ENCODE results near the gene YWHAE. TPM values are rescaled to one million over a fixed set of nuclear protein-coding genes. Genes with fewer than 3 reads are reported as not detected.

The YWHAE gene
- total and polyA plus RNA-seq, 2 of the 4 experiments (the other 2 are of a cell fraction), result 358 to 774 TPM

- no peaks in the 10 kb centered on the region for H3K27me3 ChIP-seq (ENCODE audit: control insufficient read depth, insufficient read depth, low read length)
- H2BK20ac ChIP-seq (ENCODE audit: low read depth, low read length), result no peak overlapping the region
- no peak overlapping the region for H2AFZ ChIP-seq (replicated peaks; ENCODE audit: low read length, poor library complexity)
- no peaks in the 10 kb centered on the region for H3K9me3 ChIP-seq (ENCODE audit: control insufficient read depth, insufficient read depth, low read length)
- no TSS peak for BruUV-seq (replicated peaks)
- no peak overlapping the region for H3K4me2 ChIP-seq (ENCODE audit: low read depth, low read length)
- no peak overlapping the region for H2AK5ac ChIP-seq (ENCODE audit: low read depth, low read length)
- H3K9ac ChIP-seq (ENCODE audit: low read depth, low read length), result no peak overlapping the region
- WGBS, 2 experiments (ENCODE audit: extremely low coverage in 2 of 2, insufficient read length in 1 of 2), result 88% methylated on average over 4 of the region's 11 CpGs; no CpG with 5 or more reads in 1 of the 2 experiments
- no peak overlapping the region for H2BK15ac ChIP-seq (ENCODE audit: low read depth, low read length)
- peak overlapping the region; percentile 52 for H3K23ac ChIP-seq (ENCODE audit: low read depth, low read length)
- peaks cover 0 to 59% of the 10 kb centered on the region in 2 experiments; a peak in 2 of 4 replicates for H3K79me1 ChIP-seq (ENCODE audit: low read depth in 1 of 2, low read length in 2 of 2)
- no peak for DNase-seq
- H3K27ac ChIP-seq (ENCODE audit: insufficient read depth, low read length), result no peak overlapping the region
- peaks cover 34% of the 10 kb centered on the region for H3K9me1 ChIP-seq (ENCODE audit: insufficient read depth, low read length)
- H3K14ac ChIP-seq (replicated peaks; ENCODE audit: low read depth, low read length), result no peak overlapping the region
- no peak overlapping the region for H4K91ac ChIP-seq (ENCODE audit: insufficient read depth, low read depth, low read length)
- H2AK9ac ChIP-seq (replicated peaks; ENCODE audit: low read depth, low read length, poor library complexity), result no peak overlapping the region
- TF ChIP-seq SMC3 (IDR thresholded peaks at IDR 0.05; ENCODE audit: low read depth, low read length) (no peak), USF2 (IDR thresholded peaks at IDR 0.05; ENCODE audit: low read depth, low read length) (no peak), BHLHE40 (IDR thresholded peaks at IDR 0.05; ENCODE audit: low read depth, low read length) (no peak), ELK1 (IDR thresholded peaks at IDR 0.05; ENCODE audit: borderline replicate concordance, low read depth, low read length) (no peak), MXI1 (IDR thresholded peaks at IDR 0.05; ENCODE audit: borderline replicate concordance, low read depth, low read length) (no peak), CEBPB (IDR thresholded peaks at IDR 0.05; ENCODE audit: low read depth, low read length) (no peak), NFE2L2 (IDR thresholded peaks at IDR 0.05; ENCODE audit: low read depth, low read length) (no peak), POLR2A (IDR thresholded peaks at IDR 0.05; ENCODE audit: low read depth, low read length) (no peak), RFX5 (IDR thresholded peaks at IDR 0.05; ENCODE audit: low read depth, low read length) (no peak), RAD21 (IDR thresholded peaks at IDR 0.05; ENCODE audit: low read length) (no peak), CHD1 (IDR thresholded peaks at IDR 0.05; ENCODE audit: low read depth, low read length) (no peak)
- peaks cover 5% of the 10 kb centered on the region; the same call in 1 of the 2 replicates for H3K36me3 ChIP-seq (ENCODE audit: control insufficient read depth, insufficient read depth, low read length)
- intact Hi-C loops (cut with micrococcal nuclease) (no loop called here), dilution Hi-C loops (cut with HindIII; ENCODE audit: low sequenced_read_pairs, unreplicated experiment) (no loop called here), in situ Hi-C loops (cut with MboI; ENCODE audit: low sequenced_read_pairs) (no loop called here)
- no peak overlapping the region for H3K18ac ChIP-seq (ENCODE audit: low read depth, low read length)
- ATAC-seq (ENCODE audit: low read depth), result no peak
- ChIA-PET POLR2A (ENCODE audit: unreplicated experiment) (no interaction called here), CTCF (interaction anchor here (1.4 to 2.2 kb wide), 2 partner anchors 14 kb away, joined by 6 to 10 read pairs; no protein-coding TSS in a partner anchor)
- H3K4ac ChIP-seq (ENCODE audit: low read depth, low read length), result no peak overlapping the region
- H4K8ac ChIP-seq (ENCODE audit: low read depth in 2 of 2, low read length in 2 of 2), result no peak overlapping the region
- H3K4me1 ChIP-seq (ENCODE audit: control insufficient read depth, insufficient read depth, low read length), result peaks cover 29% of the 10 kb centered on the region
- H4K5ac ChIP-seq (ENCODE audit: low read depth, low read length), result no peak overlapping the region
- H3K4me3 ChIP-seq (ENCODE audit: insufficient read depth, low read depth, low read length), result no peak overlapping the region
- no peak overlapping the region for H3K56ac ChIP-seq (ENCODE audit: extremely low read depth, insufficient read depth, low read length)
- H4K20me1 ChIP-seq (ENCODE audit: insufficient read depth, low read length), result peaks cover 100% of the 10 kb centered on the region
- no peak overlapping the region for H2BK120ac ChIP-seq (ENCODE audit: low read depth, low read length)
- H2BK5ac ChIP-seq (ENCODE audit: low read depth, low read length, poor library complexity, severe bottlenecking), result no peak overlapping the region
Measured at GRCh38 chr17:1379208-1379929, 20.7 kb downstream of the YWHAE start.
